Common myeloid progenitor, CD34-positive (primary cell): ENCODE data around the gene PASK.
A peak's percentile ranks its signal among the peaks of the same experiment; 100 is the strongest.

Experiments used
- CTCF ChIA-PET: fragments of 350-600 bp; sonication (Branson Sonifier 250); formaldehyde crosslinking; loops from one replicate; lab custom pipeline; 2021; ENCODE audit warnings: antibody characterized with exemption; lab: Charles Lee
- POLR2A ChIA-PET: fragments of 350-600 bp; sonication (Branson Sonifier 250); formaldehyde crosslinking; loops from one replicate; lab custom pipeline; 2021; ENCODE audit warnings: antibody characterized with exemption; lab: Charles Lee
- DNase-seq, 3 donors: peaks; one replicate each; pipeline versions ENCODE4 v3.0.0 to v3.0.0-alpha.2; 2013
- H3K27ac ChIP-seq, 2 experiments: 1 replicate in 1 of 2; 2 replicates in 1 of 2; pipeline ENCODE4 v1.7.0; 2013; ENCODE audit warnings: inconsistent platforms in 2 of 2, low read length in 2 of 2, mild to moderate bottlenecking in 2 of 2, low read depth in 1 of 2, moderate library complexity in 1 of 2; ENCODE audit not compliant: severe bottlenecking in 2 of 2, insufficient read depth in 1 of 2, poor library complexity in 1 of 2
- H3K27me3 ChIP-seq, 5 experiments: replicated peaks in 2 of 5; 1 replicate in 3 of 5; 2 replicates in 2 of 5; pipeline versions ENCODE4 v1.6.1 to v1.7.0; 2013; ENCODE audit warnings: low read length in 4 of 5, mild to moderate bottlenecking in 2 of 5, moderate library complexity in 2 of 5, inconsistent platforms in 1 of 5; ENCODE audit not compliant: insufficient read depth in 5 of 5, control insufficient read depth in 4 of 5
- H3K36me3 ChIP-seq, 4 experiments: 1 replicate in 2 of 4; 2 replicates in 2 of 4; pipeline versions ENCODE4 v1.6.1 to v1.7.0; 2013; ENCODE audit warnings: low read length in 3 of 4, control low read depth in 1 of 4, mild to moderate bottlenecking in 1 of 4; ENCODE audit not compliant: control insufficient read depth in 4 of 4, insufficient read depth in 4 of 4
- H3K4me1 ChIP-seq, 4 experiments: 1 replicate in 3 of 4; 2 replicates in 1 of 4; pipeline versions ENCODE4 v1.6.1 to v1.7.1; 2013; ENCODE audit warnings: low read length in 3 of 4, mild to moderate bottlenecking in 3 of 4, control low read depth in 1 of 4, inconsistent platforms in 1 of 4, moderate library complexity in 1 of 4; ENCODE audit not compliant: control insufficient read depth in 4 of 4, insufficient read depth in 4 of 4; ENCODE audit errors: control extremely low read depth in 1 of 4
- H3K4me3 ChIP-seq, 7 experiments: 1 replicate in 4 of 7; 2 replicates in 3 of 7; pipeline versions ENCODE4 v1.5.1 to v1.7.0; 2013; ENCODE audit warnings: mild to moderate bottlenecking in 7 of 7, low read length in 6 of 7, moderate library complexity in 6 of 7, inconsistent platforms in 2 of 7, low read depth in 2 of 7, control low read depth in 1 of 7; ENCODE audit not compliant: insufficient read depth in 4 of 7, control insufficient read depth in 1 of 7; ENCODE audit errors: extremely low read depth in 1 of 7
- H3K9me3 ChIP-seq, 5 experiments: 1 replicate in 4 of 5; 2 replicates in 1 of 5; pipeline versions ENCODE4 v1.6.1 to v1.7.1; 2013; ENCODE audit warnings: low read length in 4 of 5, mild to moderate bottlenecking in 2 of 5, inconsistent platforms in 1 of 5, low read depth in 1 of 5, moderate library complexity in 1 of 5; ENCODE audit not compliant: control insufficient read depth in 4 of 5, insufficient read depth in 2 of 5; ENCODE audit errors: control extremely low read depth in 1 of 5
- WGBS: methylation state at CpG from one replicate; pipeline ENCODE4 v1.1.5; 2013; ENCODE audit not compliant: insufficient coverage; 5-methylcytosine and 5-hydroxymethylcytosine counted together

Gene PASK

DNA sequence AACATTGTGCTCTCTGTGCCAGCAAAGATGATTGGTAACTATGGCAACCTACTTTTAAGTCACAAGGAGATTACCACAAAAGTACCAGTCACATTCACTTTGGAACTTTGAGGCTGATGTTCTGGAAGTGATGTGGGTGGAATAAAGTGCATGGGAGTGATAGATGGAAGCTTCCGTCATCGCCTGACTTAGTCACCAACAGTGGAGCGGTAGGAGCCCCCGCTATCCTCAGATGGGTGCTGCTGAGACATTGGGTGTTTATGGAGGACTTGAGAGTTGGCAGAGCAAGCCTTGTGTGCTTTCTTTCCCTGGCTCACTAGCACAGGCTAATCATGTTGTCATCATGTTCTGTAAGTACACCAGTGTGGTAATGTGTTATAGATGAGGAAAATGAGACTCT is 5.6 kb upstream of the PASK start:
- WGBS: 98% methylated on average over 4 of the region's 4 CpGs
- no peaks in the 10 kb centered on the region for H3K27me3 ChIP-seq
- H3K4me1 ChIP-seq: peaks cover 4 to 25% (median 20%) of the 10 kb centered on the region in 4 experiments
- peaks cover 3 to 37% (median 22%) of the 10 kb centered on the region in 4 experiments for H3K36me3 ChIP-seq
- H3K9me3 ChIP-seq: no peaks in the 10 kb centered on the region
- POLR2A ChIA-PET: no interaction called here
- DNase-seq: no peak
- no peak overlapping the region for H3K27ac ChIP-seq
- CTCF ChIA-PET: interaction anchor here (1.5 kb wide), 1 partner anchor 9 kb away, joined by 3 read pairs; no protein-coding TSS in a partner anchor
- H3K4me3 ChIP-seq: no peak overlapping the region

DNA sequence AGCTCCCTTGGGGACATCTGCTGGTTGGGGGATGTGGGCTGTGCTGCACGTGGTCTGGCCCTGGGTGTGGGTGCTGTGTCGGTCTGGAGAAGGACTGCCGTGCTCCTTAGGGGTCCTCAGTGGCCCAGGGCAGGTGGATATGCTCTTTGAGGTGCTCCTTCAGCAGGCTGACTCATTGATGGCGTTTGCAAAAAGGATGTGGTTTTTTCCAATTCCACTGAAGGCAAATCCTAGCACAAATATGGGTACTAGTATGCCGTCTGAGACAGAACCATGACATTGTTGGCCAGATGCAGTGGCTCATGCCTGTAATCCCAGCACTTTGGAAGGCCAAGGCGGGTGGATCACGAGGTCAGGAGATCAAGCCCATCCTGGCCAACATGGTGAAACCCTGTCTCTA is 4.3 kb upstream of the PASK start:
- Histone ChIP-seq H3K27ac (no peak overlapping the region), H3K4me3 (no peak overlapping the region), H3K27me3 (no peaks in the 10 kb centered on the region), H3K36me3 (peaks cover 2 to 27% (median 12%) of the 10 kb centered on the region in 4 experiments), H3K9me3 (no peaks in the 10 kb centered on the region), H3K4me1 (peaks cover 4 to 29% (median 25%) of the 10 kb centered on the region in 4 experiments)
- no peak for DNase-seq
- CTCF ChIA-PET: no interaction called here
- 88% methylated on average over 7 of the region's 7 CpGs for WGBS
- POLR2A ChIA-PET: no interaction called here

DNA sequence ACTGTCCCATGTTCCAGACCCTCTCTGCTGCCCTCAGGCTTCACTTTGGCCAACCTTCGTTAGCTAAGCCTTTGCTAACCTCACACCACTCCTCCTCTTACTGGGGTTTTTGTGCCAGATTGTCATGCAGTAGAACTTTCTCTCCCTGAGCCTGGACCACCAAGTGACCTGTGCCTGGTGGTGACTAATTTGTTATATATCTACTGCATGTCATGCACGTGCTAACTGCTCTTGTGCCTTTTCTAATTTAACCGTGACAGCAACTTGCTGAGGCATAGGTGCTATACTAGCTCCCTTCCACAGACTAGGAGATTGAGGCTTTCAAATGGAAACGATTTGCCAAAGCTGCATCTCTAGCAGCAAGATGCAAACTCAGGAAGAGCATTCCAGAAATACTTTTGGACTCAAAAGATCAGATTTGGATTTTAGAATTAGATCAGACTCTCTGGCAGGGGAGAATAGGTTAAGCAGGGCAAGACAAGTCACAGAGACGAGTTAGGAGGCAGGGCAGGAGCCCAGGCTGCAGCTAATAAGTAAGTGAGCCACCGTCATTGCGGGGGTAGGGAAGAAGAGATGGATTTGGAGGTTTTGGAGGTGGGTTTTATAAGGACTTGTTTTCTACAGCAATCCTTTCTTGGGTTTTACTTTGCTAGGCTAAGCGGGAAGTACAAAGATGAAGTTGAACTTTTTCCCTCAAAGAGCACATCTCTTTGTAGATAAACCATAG is 2.8 kb upstream of the PASK start:
- CTCF ChIA-PET: interaction anchor here (1.6 kb wide), 1 partner anchor 49 kb away, joined by 5 read pairs; no protein-coding TSS in a partner anchor
- H3K27me3 ChIP-seq: no peaks in the 10 kb centered on the region
- no peak overlapping the region for H3K4me3 ChIP-seq
- peaks cover 0 to 16% (median 5%) of the 10 kb centered on the region in 4 experiments for H3K36me3 ChIP-seq
- WGBS: 91% methylated on average over 7 of the region's 8 CpGs
- H3K9me3 ChIP-seq: no peaks in the 10 kb centered on the region
- POLR2A ChIA-PET: no interaction called here
- no peak for DNase-seq
- H3K4me1 ChIP-seq: peaks cover 3 to 34% (median 27%) of the 10 kb centered on the region in 4 experiments
- no peak overlapping the region for H3K27ac ChIP-seq

DNA sequence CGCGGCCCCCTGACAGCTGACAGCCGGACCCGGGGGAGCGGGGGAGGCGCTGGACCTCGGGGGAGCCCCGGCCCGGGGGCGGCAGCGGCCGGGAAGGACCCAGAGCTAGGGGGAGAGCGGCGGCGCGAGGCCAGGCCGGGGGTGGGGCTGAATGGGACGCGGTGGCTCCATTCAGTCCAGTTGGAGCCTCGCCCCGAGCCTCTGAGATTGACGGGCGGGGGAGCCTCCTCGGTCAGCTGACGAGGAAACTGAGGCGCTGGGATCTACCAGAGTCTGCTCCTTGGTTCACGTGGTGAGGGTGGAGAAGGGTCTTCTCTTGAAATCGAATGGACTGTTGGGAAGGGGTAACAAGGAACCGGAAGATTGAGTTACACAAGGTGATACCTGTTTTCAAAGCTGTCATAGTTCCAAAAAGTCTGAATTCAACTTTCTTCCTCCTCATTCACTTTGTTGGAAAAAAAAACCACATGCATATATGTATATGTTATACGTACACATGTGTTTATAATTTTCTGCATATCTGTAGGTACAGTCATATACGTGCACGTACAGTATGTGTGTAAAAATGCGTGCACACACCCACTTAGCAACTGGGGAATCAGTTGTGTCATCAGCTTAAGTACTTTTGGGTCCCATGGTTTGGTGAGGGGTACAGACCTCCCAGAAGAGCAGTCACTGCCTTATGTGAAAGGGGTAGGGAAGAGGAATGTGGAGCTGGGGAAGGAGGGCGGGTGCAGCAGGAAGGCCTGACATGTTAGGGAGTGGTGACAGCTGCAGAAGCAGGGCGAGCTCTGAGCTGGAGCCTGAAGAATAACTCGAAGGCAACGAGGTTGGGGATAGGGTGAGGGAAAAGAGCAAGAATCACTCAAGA is 1.6 kb upstream of the PASK start:
- Histone ChIP-seq H3K4me1 (peaks cover 0 to 26% (median 24%) of the 10 kb centered on the region in 4 experiments), H3K27ac (peak overlapping the region in 1 of 2 experiments; percentile 71), H3K9me3 (no peaks in the 10 kb centered on the region), H3K27me3 (no peaks in the 10 kb centered on the region), H3K4me3 (peak overlapping the region; percentile 83 to 96 (median 88)), H3K36me3 (peaks cover 0 to 16% (median 4%) of the 10 kb centered on the region in 4 experiments)
- WGBS: 9% methylated on average over 29 of the region's 37 CpGs
- CTCF ChIA-PET: interaction anchor here (0.6 to 1.6 kb wide), 6 partner anchors 12 to 299 kb away, joined by 3 to 5 read pairs (median 3); no protein-coding TSS in a partner anchor
- POLR2A ChIA-PET: interaction anchor here (0.6 kb wide), 1 partner anchor 39 kb away, joined by 4 read pairs; no protein-coding TSS in a partner anchor
- DNase-seq: peak in 1 of 3 donors; percentile 6

DNA sequence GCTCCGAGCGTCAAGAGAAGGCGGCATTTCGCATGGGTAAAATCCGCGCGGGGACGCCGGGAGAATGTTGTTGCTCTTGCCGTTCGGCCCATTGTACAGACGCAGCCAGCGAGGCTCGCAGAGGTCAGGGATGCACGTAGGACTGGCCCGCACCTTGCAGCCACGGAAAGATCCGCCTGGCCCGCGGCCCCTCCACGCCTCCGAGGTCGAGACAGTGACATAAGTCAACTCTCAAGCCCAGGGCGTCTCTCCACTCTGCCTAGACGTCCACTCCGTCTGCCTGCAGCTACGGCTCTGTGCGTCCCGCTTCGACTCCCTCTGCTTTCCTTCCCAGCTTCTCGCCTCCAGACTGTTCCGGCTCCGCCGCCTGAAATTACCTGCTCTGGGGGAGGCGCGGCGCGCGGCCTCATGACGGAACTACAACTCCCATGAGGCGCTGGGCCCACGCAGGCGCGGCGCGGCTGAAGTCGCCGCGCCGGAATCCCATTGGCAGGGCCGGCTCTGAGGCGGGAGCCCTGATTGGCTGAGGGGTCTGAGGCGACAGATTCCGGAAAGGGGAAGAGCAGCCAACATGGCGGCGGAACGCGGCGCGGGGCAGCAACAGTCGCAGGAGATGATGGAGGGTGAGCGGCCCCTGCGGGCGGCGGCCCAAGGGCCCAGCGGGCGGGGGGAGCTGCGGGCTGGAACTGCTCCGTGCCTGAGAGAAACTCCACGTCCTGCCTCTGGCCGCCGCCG is 820 bp upstream of the PASK start, which contains the start of gene PPP1R7:
PPP1R7 (plus strand) TSS at position 543 of the 735 bp plus-strand sequence; CDS start at position 572, 29 bp downstream.
- H3K9me3 ChIP-seq: no peaks in the 10 kb centered on the region
- no peaks in the 10 kb centered on the region for H3K27me3 ChIP-seq
- peaks cover 0 to 26% (median 24%) of the 10 kb centered on the region in 4 experiments for H3K4me1 ChIP-seq
- H3K36me3 ChIP-seq: peaks cover 0 to 16% (median 3%) of the 10 kb centered on the region in 4 experiments
- H3K4me3 ChIP-seq: peak within 1 kb of the TSS; percentile 83 to 96 (median 88)
- ChIA-PET CTCF (interaction anchor here (0.6 to 1.6 kb wide), 7 partner anchors 13 to 298 kb away, joined by 3 to 5 read pairs (median 3); no protein-coding TSS in a partner anchor), POLR2A (interaction anchor here (0.6 kb wide), 1 partner anchor 38 kb away, joined by 4 read pairs; no protein-coding TSS in a partner anchor)
- DNase-seq: peak; percentile 95 to 98 (median 97)
- WGBS: under 1% methylated on average over 71 of the region's 73 CpGs
- peak within 1 kb of the TSS in 1 of 2 experiments; percentile 71 for H3K27ac ChIP-seq

- peaks cover 0 to 12% (median 5%) of the 10 kb centered on the region in 4 experiments for H3K36me3 ChIP-seq
- H3K4me3 ChIP-seq: peak overlapping the region; percentile 83 to 96 (median 88)
- no peaks in the 10 kb centered on the region for H3K9me3 ChIP-seq
- ChIA-PET POLR2A (no interaction called here), CTCF (interaction anchor here (0.7 kb wide), 2 partner anchors 13 to 71 kb away, joined by 3 to 4 read pairs; no protein-coding TSS in a partner anchor)
- no peaks in the 10 kb centered on the region for H3K27me3 ChIP-seq
- peaks cover 0 to 26% (median 24%) of the 10 kb centered on the region in 4 experiments for H3K4me1 ChIP-seq
- H3K27ac ChIP-seq: peak overlapping the region in 1 of 2 experiments; percentile 71
- DNase-seq: no peak
- WGBS: under 1% methylated on average over 20 of the region's 23 CpGs
These were observed 328 bp upstream of the PASK start for GRCh38 chr2:241149675-241149924.
